Colonic mucosa (tissue), 4 donors: Measurements from ENCODE around the gene WASF1. TPM values are rescaled to one million over a fixed set of nuclear protein-coding genes. Genes with fewer than 3 reads are reported as not detected.

ENCODE experiments used
- DNase-seq: peaks from one replicate; pipeline ENCODE4 v3.0.0-alpha.2; 2020
- H3K27ac ChIP-seq: fragments of 200-600 bp; one replicate; pipeline ENCODE4 v1.8.0; 2021
- H3K27me3 ChIP-seq: fragments of 200-600 bp; one replicate; pipeline ENCODE4 v1.8.0; 2021
- H3K36me3 ChIP-seq: fragments of 200-600 bp; one replicate; pipeline ENCODE4 v1.8.0; 2021
- H3K4me1 ChIP-seq: fragments of 200-600 bp; one replicate; pipeline ENCODE4 v1.8.0; 2021; ENCODE audit warnings: mild to moderate bottlenecking
- H3K4me3 ChIP-seq: fragments of 200-600 bp; one replicate; pipeline ENCODE4 v1.8.0; 2021
- H3K9ac ChIP-seq, 2 donors: one replicate each; pipeline ENCODE4 v1.7.0; 2013; ENCODE audit warnings: control low read depth in 2 of 2, low read depth in 2 of 2, low read length in 2 of 2
- H3K9me3 ChIP-seq: fragments of 200-600 bp; one replicate; pipeline ENCODE4 v1.8.0; 2021
- intact Hi-C: fragments of 100-400 bp; cut with DNase I; formaldehyde crosslinking; loops from one replicate; pipeline ENCODE4 v1.14.1; 2022
- total RNA-seq, 2 donors: library from RNA; stranded (reverse); fragmentation: NEBNext Ultra II Directional in 1 of 2; extraction: Animal tissue kit (Norgen Biotek cat#: 25700) in 1 of 2; gene quantifications; one replicate each; pipeline ENCODE4 v1.2.1, GENCODE V29; 2021
- TF ChIP-seq, protein P1 (sequence below): fragments of 200-600 bp; IDR thresholded peaks from one replicate; pipeline ENCODE4 v1.8.0; 2022; ENCODE audit warnings: antibody characterized with exemption, mild to moderate bottlenecking
- donor health status: healthy.
- donor health status: DM: no; HTN: no; CAD: no.
- donor health status: DM: no; HTN: no; CAD: no.

The WASF1 gene
- 1 to 10 TPM; 2.2 to 4.8 TPM for total RNA-seq

DNA sequence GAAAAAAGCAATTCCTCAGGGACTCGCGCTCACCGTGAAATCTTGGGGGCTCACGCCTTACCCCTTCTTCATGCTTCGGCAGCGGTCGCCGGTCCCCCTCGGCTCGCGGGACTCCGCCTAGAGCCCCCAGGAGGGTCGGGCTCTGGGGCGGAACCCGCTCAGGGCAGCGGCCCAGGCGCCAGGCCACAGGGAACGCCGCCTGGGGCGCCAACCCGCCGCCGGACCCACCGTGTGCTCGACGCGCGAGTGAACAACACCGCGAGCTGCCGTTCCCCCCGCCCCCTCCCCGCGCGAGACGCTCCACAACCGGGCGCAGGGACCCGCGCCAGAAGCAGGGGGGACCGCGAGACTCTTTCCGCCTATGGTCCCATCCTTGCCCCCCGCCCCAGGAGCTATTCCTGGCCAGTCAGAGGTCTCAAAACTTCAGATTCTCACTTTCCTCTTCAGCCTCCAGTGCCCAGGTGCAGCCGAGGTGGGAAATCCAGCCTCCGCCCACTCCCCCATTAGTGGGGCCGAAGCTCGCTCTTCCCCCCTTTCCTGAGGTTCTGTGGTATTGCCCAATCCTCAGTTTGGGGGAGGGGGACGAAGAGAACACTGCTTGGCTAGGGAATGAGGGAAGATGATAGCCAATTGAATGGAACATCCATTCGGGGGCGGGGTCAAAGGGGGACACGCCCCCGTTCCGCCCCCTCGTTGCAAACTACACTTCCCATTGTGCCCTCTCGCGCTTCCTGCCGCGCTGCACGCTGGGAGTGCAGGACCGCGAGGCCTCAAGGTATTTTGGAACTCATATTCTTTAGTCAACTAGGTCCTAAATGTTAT lies at the start of gene WASF1:
Gene WASF1 (minus strand): TSS at position 265 of the 822 bp plus-strand sequence. CDS start 52,069 bp downstream, outside the sequence.
- H3K4me3 ChIP-seq, result peak within 1 kb of the TSS; percentile 74
- H3K4me1 ChIP-seq, result peaks cover 8% of the 10 kb centered on the region
- peak within 1 kb of the TSS; percentile 60 for H3K27ac ChIP-seq

DNA sequence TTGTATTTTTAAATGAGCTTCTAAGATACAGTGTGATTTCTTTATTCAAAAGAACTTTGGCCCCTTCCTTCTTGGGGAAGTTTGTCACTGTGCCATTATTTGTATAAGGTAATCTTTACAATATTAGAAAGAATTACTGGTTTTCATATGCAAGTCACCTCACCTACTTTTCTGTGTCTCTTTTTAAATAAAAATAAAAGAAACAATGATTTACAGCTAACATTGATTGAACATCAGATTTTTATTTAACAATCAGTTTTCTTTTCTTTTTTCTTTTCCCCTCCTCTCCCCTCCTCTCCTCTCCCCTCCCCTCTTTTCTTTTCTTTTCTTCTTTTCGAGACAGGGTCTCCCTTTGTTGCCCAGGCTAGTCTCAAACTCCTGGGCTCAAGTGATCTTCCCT lies 46.8 kb upstream of the WASF1 start:
- Histone ChIP-seq H3K4me3 (no peak overlapping the region), H3K27me3 (no peaks in the 10 kb centered on the region), H3K36me3 (no peaks in the 10 kb centered on the region), H3K4me1 (no peaks in the 10 kb centered on the region), H3K9me3 (no peaks in the 10 kb centered on the region), H3K9ac (no peak overlapping the region), H3K27ac (no peak overlapping the region)
- intact Hi-C loops, result no loop called here
- DNase-seq, result no peak
- TF ChIP-seq, protein P1, sequence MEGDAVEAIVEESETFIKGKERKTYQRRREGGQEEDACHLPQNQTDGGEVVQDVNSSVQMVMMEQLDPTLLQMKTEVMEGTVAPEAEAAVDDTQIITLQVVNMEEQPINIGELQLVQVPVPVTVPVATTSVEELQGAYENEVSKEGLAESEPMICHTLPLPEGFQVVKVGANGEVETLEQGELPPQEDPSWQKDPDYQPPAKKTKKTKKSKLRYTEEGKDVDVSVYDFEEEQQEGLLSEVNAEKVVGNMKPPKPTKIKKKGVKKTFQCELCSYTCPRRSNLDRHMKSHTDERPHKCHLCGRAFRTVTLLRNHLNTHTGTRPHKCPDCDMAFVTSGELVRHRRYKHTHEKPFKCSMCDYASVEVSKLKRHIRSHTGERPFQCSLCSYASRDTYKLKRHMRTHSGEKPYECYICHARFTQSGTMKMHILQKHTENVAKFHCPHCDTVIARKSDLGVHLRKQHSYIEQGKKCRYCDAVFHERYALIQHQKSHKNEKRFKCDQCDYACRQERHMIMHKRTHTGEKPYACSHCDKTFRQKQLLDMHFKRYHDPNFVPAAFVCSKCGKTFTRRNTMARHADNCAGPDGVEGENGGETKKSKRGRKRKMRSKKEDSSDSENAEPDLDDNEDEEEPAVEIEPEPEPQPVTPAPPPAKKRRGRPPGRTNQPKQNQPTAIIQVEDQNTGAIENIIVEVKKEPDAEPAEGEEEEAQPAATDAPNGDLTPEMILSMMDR, result no peak

More for the DNA sequence above, at the start of gene WASF1:
- Histone ChIP-seq H3K27me3 (no peaks in the 10 kb centered on the region), H3K9ac (peak within 1 kb of the TSS; percentile 76 to 93), H3K36me3 (no peaks in the 10 kb centered on the region), H3K9me3 (no peaks in the 10 kb centered on the region)
- intact Hi-C loops, result loop anchor here (5.0 kb wide), 1 partner anchor 213 kb away; no protein-coding TSS in a partner anchor
- TF ChIP-seq, protein P1, result no peak
- DNase-seq, result peak; percentile 96

DNA sequence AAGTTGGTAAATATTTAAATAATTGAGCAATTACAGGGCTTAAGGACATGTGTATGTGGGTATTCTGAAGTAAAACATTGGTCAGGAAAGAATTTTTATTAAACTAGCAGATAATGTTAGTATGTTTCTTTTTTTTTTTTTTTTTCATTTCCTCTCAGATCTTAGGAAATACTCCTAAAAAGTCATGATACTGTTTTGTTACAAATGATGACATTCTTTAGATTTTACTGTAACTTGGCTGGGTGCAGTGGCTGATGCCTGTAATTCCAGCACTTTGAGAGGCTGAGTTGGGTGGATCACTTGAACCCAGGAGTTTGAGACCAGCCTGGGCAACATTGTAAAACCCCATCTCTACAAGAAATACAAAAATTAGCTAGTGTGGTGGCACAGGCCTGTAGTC lies 42.3 kb upstream of the WASF1 start:
- no peaks in the 10 kb centered on the region for H3K36me3 ChIP-seq

DNA sequence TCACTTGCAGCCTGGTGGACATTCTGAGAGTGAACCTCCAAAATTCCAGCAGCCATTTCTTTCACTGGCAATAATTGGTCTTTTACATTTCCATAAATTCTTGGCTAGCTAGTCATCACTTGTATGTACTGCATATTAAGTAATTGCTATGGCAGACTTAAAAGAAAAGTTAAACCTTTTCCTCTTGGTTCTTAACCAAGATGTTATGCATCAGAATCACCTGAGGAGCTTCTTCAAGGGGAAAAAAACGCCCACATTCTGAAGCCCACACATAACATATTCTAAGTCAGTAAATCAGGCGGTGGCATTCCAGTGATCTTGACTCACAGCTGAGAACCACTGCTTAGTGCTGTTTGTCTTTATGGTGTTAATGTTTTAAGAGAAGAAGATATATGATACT lies 37.8 kb upstream of the WASF1 start:
- Histone ChIP-seq H3K27ac (no peak overlapping the region), H3K4me1 (no peaks in the 10 kb centered on the region), H3K4me3 (no peak overlapping the region), H3K9me3 (no peaks in the 10 kb centered on the region), H3K36me3 (peaks cover 3% of the 10 kb centered on the region), H3K9ac (no peak overlapping the region), H3K27me3 (no peaks in the 10 kb centered on the region)
- no peak for DNase-seq
- TF ChIP-seq, protein P1, result no peak
- intact Hi-C loops, result no loop called here

More for the DNA sequence above, 42.3 kb upstream of the WASF1 start:
- no peak for DNase-seq
- intact Hi-C loops, result no loop called here
- Histone ChIP-seq H3K27me3 (no peaks in the 10 kb centered on the region), H3K27ac (no peak overlapping the region), H3K4me1 (no peaks in the 10 kb centered on the region), H3K9me3 (no peaks in the 10 kb centered on the region), H3K4me3 (no peak overlapping the region), H3K9ac (no peak overlapping the region)
- TF ChIP-seq, protein P1, result no peak

DNA sequence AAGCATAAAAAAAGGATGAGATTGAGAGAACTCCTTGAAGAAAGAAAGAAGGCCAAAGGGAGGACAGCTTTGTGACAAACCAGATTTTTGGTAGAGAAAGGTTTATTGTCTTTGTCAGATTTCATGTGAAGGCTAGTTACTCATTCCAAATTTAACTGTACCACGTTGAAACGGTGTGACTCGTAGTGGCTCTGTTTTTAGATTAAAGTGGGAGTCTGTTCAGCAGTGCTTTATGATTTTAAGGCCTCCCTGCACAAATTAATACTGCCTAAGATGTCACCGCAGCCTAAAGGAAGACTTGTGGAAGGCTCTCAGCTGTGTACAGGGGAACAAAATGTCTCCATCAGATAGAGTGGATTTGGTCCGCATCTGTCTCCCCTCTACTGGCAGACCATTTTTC lies 36.7 kb upstream of the WASF1 start:
- no peaks in the 10 kb centered on the region for H3K27me3 ChIP-seq
- H3K4me1 ChIP-seq, result no peaks in the 10 kb centered on the region
- DNase-seq, result no peak
- no peak overlapping the region for H3K9ac ChIP-seq
- H3K27ac ChIP-seq, result no peak overlapping the region
- peaks cover 7% of the 10 kb centered on the region for H3K36me3 ChIP-seq
- H3K4me3 ChIP-seq, result no peak overlapping the region
- intact Hi-C loops, result no loop called here
- H3K9me3 ChIP-seq, result no peaks in the 10 kb centered on the region
- TF ChIP-seq, protein P1, result no peak
